IPS-18c (cell line): ENCODE measurements around the gene KRTAP13-1.

Experiments used
- H3K4me3 ChIP-seq: 2 replicates; pipeline ENCODE4 v1.7.0; 2013; ENCODE audit warnings: low read depth, mild to moderate bottlenecking, low read length, moderate library complexity; ENCODE audit not compliant: insufficient read depth
- H3K9me3 ChIP-seq: one replicate; pipeline ENCODE4 v1.6.1; 2013; ENCODE audit warnings: mild to moderate bottlenecking, low read length, moderate library complexity; ENCODE audit not compliant: control insufficient read depth, insufficient read depth

The KRTAP13-1 gene, protein sequence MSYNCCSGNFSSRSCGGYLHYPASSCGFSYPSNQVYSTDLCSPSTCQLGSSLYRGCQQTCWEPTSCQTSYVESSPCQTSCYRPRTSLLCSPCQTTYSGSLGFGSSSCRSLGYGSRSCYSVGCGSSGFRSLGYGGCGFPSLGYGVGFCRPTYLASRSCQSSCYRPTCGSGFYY

DNA sequence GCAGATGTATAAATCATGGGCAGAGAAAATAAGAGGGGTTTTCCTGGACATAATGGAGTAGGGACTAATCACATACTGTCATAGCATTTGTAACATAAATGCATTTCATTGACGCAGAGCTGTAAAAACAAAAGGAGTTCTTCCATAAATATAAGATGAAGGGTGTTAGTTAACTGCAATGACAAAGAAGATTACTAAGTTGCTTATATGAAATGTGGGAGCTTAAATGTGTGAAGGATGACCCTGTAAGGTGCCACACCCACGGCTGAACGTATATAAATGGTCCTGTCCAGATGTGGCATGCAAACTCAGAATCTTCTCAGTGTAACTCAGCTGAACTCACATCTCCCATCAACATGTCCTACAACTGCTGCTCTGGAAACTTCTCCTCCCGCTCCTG lies at the start of gene KRTAP13-1:
KRTAP13-1 (plus strand) TSS at position 301 of the 400 bp plus-strand sequence; CDS start at position 357, 56 bp downstream.
- Histone ChIP-seq H3K4me3 (no peak within 1 kb of the TSS), H3K9me3 (no peaks in the 10 kb centered on the region)

DNA sequence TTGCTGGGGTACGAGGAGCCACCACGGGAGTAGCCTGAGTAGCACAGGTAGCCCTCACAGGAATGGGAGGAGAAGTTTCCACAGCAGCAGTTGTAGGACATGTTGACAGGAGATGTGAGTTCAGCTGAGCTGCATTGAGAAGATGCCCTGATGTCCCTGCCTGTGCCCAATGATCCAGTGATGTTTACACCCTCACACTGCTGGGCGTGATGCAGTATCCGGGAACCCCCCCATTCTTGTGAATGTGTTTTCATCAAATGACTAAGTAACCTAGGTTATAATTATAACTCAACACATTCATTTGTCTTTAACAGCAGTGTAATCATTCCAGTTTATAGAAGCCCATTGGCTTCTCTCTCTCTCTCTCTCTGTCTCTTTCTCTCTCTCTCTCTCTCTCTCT lies 47.3 kb upstream of the KRTAP13-1 start, which contains the start of gene KRTAP23-1:
KRTAP23-1 (minus strand) TSS at position 101 of the 400 bp plus-strand sequence; CDS start at position 101, 0 bp downstream.
- Histone ChIP-seq H3K9me3 (no peaks in the 10 kb centered on the region), H3K4me3 (no peak within 1 kb of the TSS)

DNA sequence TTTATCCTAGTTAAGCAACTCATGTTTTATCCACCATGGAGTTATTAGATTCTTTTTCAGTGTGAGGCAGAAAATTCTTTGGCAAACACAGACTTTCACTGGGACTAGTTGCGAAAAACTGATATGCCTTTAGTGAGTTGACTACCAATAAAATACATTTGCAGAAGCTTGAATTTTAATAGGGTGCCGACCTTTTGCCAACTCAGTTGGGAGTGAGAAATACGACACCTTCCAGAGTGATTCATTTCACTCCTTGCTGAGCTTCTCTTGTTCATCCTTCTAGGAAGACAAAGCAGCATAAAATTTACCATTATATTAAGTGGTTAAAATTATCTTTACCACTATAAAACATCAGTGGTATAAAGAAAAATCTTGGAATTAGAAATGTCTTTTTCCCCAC lies 46.3 kb upstream of the KRTAP13-1 start:
- no peaks in the 10 kb centered on the region for H3K9me3 ChIP-seq

GRCh38 chr21:30351534-30351933 lies 44.3 kb upstream of the KRTAP13-1 start:
- no peaks in the 10 kb centered on the region for H3K9me3 ChIP-seq
- no peak overlapping the region for H3K4me3 ChIP-seq

More for the DNA sequence above, 46.3 kb upstream of the KRTAP13-1 start:
- no peak overlapping the region for H3K4me3 ChIP-seq

DNA sequence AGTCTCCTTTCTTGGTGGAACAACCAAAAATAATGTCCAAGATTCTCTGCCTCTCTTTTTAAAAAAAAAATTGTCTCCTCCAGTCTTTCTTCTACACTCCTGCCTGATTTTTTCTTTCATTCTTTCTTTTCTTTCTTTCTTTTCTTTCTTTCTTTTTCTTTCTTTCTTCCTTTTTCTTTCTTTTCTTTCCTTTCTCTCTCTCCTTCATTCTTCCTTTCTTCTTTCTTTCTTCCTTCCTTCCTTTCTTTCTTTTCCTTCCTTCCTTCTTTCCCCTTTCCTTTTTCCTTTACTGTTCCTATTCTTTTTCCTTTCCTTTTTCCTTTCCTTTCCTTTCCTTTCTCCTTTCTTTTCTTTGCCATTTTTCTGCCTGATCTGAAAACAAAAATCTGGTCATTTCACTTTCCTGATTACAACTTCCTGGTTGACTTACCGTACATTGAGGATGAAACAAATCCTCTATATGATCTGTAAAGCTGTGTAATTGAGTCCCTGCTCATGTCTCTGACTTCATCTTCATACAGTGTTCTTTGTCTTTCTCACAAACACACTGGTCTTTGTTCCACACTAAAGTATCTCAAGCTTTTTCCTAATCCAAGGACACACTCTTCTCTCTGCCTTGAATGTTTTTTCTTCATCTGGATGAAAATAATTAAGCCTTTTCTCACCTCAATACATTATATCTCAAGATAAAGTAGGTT lies 41.4 kb upstream of the KRTAP13-1 start:
- Histone ChIP-seq H3K4me3 (no peak overlapping the region), H3K9me3 (no peaks in the 10 kb centered on the region)

DNA sequence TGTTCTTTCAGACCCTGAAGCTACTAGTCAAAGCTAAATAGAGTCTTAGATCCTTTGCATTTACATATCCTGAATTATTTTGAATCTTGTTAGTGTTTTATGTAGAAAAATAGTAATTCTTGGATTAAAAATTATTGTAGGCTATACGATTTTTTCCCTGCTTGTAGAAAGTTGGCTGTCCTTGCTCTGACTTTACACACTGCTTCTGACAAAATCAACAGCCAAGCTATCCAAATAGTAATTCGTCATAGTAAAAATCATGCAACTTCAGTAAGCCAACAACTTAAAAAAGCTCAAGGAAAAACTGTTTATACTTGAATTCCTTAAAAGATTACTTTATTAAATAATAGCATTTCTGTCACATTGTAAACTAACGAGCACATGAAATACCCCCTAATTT lies 39.9 kb upstream of the KRTAP13-1 start:
- H3K4me3 ChIP-seq: no peak overlapping the region

DNA sequence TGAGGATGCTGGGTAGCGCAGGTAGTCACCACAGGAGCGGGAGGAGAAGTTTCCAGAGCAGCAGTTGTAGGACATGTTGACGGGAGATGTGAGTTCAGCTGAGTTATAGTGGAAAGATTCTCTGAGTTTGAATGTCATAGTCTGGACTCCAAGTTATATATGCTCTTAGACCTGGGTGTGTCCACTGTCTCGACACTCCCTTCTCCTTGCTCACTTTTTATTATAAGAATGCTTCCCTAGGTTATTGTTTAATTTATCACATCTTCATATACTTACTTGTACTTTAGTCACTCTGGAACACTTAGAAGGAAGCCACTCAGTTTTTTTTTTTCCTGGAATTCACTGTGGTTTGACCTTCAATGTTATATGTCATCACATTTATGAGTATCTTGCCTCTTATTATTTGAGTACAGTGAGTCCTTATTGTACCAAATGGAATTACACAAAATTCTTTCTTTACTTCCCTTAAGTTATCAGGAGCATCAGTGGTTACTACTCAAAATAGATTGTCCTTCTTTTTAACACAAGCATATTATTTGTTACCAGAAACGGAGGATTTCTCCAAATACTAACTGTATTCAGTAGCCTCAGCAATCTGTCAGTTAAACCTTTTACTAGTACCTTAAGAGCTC lies 23.6 kb upstream of the KRTAP13-1 start, which contains the start of gene KRTAP13-2:
KRTAP13-2 (minus strand) TSS at position 133 of the 632 bp plus-strand sequence; CDS start at position 75, 58 bp downstream.
- Histone ChIP-seq H3K9me3 (no peaks in the 10 kb centered on the region), H3K4me3 (no peak within 1 kb of the TSS)

More for the DNA sequence above, 39.9 kb upstream of the KRTAP13-1 start:
- H3K9me3 ChIP-seq: no peaks in the 10 kb centered on the region

DNA sequence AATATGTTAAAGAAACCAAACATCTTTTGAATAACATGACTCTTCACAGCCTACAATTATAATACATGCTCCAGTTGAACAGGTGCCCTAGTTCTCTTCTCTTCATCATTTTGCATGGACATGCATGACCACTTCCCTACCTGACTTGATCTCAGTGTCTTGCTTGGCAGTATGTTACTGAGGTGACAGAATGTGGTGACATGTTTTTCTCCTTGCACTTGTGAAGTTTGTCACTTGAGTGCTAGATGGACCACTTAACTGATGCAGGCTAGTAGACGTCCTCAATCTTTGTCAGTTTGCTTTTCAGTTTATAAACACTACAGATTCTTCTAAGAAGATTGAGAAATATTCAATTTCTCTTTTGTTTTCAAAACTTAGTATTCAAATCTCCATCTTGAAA lies 13.6 kb upstream of the KRTAP13-1 start:
- no peak overlapping the region for H3K4me3 ChIP-seq
- H3K9me3 ChIP-seq: no peaks in the 10 kb centered on the region

DNA sequence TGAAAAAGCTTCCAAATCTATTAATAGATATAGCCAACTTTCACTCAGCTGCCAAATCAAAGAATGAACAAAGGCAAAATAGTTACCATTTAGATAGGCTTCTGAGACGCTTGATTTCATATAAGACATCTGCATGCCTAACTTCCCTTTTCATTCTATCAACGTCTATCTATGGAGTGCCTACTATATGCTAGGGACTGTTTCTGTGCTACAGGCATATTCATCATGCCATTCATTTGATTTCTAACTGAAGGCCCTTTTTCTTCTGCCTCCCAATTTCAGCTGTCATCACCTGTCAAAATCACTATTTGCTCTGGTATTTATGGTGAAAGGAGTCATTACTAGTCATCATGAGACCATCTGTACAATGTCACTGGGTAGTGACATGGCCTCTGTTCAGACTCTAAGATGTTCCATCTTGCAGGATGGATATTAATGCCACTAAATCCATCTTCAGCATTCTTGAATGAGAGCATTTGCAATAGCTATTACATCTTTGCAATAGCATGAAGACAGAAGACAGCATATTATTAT lies 4.3 kb upstream of the KRTAP13-1 start:
- Histone ChIP-seq H3K9me3 (no peaks in the 10 kb centered on the region), H3K4me3 (no peak overlapping the region)

DNA sequence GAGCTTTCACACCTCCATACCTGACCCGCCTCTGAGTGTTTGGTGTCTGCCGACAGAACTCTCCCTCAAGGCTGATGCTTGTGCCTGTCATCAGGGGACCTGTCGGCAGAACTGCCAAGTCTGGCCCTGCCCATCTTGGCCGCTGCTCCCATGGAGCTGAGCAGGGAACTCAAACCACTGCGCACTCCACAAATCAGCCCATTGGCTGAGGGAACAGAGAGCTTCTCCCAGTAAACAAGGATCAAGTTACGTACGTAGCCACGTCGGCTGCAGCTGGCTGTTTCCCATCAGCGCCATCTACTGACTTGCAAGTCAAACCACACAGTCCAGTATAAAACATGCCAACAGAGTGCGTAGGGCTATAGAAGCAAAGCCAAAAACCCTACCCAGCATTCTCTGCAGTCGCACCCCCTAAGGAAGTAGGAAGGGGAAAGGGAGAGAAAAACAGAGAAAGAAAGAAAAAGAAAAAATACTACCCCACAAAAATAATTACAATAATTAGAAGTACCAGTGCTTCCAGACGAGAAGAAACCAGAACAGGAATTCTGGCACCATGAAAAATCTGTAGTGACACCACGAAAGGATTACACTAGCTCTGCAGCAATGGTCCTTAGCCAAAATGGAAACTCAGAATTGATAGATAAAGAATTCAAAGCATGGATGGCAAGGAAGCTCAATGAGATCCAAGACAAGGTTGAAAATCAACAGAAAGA lies 13.1 kb downstream of the KRTAP13-1 start:
- Histone ChIP-seq H3K9me3 (peaks cover 2% of the 10 kb centered on the region), H3K4me3 (no peak overlapping the region)

- Histone ChIP-seq H3K4me3 (no peak overlapping the region), H3K9me3 (peaks cover 5% of the 10 kb centered on the region)
Observed at GRCh38 chr21:30415993-30416392, 20.2 kb downstream of the KRTAP13-1 start.

- H3K9me3 ChIP-seq: no peaks in the 10 kb centered on the region
Observed at GRCh38 chr21:30425826-30426225, 30.0 kb downstream of the KRTAP13-1 start, which contains the start of gene KRTAP13-3. TSS of gene KRTAP13-3 (minus strand) at chr21:30425926. CDS start at chr21:30425912, 14 bp downstream.

GRCh38 chr21:30426731-30427130 lies 30.9 kb downstream of the KRTAP13-1 start:
- Histone ChIP-seq H3K4me3 (no peak overlapping the region), H3K9me3 (no peaks in the 10 kb centered on the region)

More at GRCh38 chr21:30425826-30426225, 30.0 kb downstream of the KRTAP13-1 start, which contains the start of gene KRTAP13-3:
- no peak within 1 kb of the TSS for H3K4me3 ChIP-seq

- Histone ChIP-seq H3K9me3 (no peaks in the 10 kb centered on the region), H3K4me3 (no peak within 1 kb of the TSS)
Observed at GRCh38 chr21:30430170-30430655, 34.4 kb downstream of the KRTAP13-1 start, which contains the start of gene KRTAP13-4. TSS of gene KRTAP13-4 (plus strand) at chr21:30430220. CDS start at chr21:30430276, 56 bp downstream.

GRCh38 chr21:30434033-30434631 lies 38.3 kb downstream of the KRTAP13-1 start:
- H3K4me3 ChIP-seq: no peak overlapping the region
- no peaks in the 10 kb centered on the region for H3K9me3 ChIP-seq

DNA sequence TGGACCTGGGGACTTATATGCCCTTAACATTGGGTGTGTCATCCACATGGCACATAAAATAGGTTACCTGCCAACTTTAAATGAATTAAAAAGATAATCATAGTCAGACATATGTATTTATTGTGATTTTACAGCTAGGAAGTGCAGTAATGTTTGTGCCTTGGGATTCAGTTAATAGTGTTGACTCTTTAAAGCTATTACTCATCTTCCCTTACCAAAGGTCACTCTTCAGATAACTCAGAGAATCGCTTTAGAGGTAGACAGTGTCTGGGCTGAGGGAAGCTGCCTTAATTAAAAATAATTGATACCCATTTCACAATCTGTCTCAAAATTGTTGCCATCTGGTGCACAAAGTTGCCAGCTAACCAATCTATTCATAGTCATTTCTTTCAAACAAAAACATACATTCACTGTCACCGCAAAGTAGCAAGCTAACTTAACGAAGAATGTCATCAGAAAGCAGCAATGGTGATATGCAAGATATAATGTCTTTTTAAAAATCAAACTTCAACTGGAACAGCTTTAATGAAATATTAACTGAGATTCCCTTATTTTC lies 41.3 kb downstream of the KRTAP13-1 start:
- H3K4me3 ChIP-seq: no peak overlapping the region
- H3K9me3 ChIP-seq: no peaks in the 10 kb centered on the region
